K562 (cell line): ENCODE results near the gene LGALS12. TPM values are rescaled to one million over a fixed set of nuclear protein-coding genes. Genes with fewer than 3 reads are reported as not detected.
A peak's percentile ranks its signal among the peaks of the same experiment; 100 is the strongest.

ENCODE experiments used
- ATAC-seq: fragments of 200-7000 bp; cut with Tn5 transposase; 3 replicates; pipeline ENCODE4 v1.9.1; 2020; ENCODE audit warnings: moderate library complexity
- BruUV-seq: library from RNA; stranded (reverse); fragments of 400-500 nt; replicated peaks from 2 replicates; lab custom pipeline; 2021; lab: Mats Ljungman, UMichigan
- CTCF ChIA-PET: fragments of 300-600 bp; formaldehyde crosslinking; extraction: SDS; loops from one replicate; lab custom pipeline; 2021; ENCODE audit warnings: low intra/inter-chr PET ratio; lab: Yijun Ruan, JAX
- POLR2A ChIA-PET: fragments of 300-600, 350-650 bp; sonication (Branson Sonifier 250); formaldehyde crosslinking; extraction: SDS; loops from one replicate; lab custom pipeline; 2021; ENCODE audit warnings: antibody characterized with exemption, inconsistent platforms; lab: Yijun Ruan, JAX
- DNase-seq, 4 experiments: peaks; one replicate each; pipeline versions ENCODE4 v3.0.0 to v3.0.0-alpha.2; 2011 to 2018; ENCODE audit warnings: low spot score in 3 of 4, mixed read lengths in 3 of 4; ENCODE audit errors: extremely low read depth in 1 of 4
- FAIRE-seq: peaks from 2 replicates; lab custom pipeline; 2011; peaks lifted over from hg19 to GRCh38; lab: Jason Lieb, UNC
- H2AFZ ChIP-seq: 2 replicates; pipeline ENCODE4 v1.6.0; 2011; ENCODE audit warnings: low read depth, low read length, control low read depth, inconsistent platforms
- H3K27ac ChIP-seq: fragments of 200-600 bp; 3 replicates; pipeline ENCODE4 v1.8.0; 2011; ENCODE audit warnings: low read depth, mild to moderate bottlenecking, control low read depth, inconsistent platforms, low read length, moderate library complexity, mixed read lengths; ENCODE audit errors: extremely low read depth
- H3K27me3 ChIP-seq, 2 experiments: fragments of 300-600 bp in 1 of 2; 2 replicates in 1 of 2; 3 replicates in 1 of 2; pipeline versions ENCODE4 v1.6.0 to v1.8.0; 2011; ENCODE audit warnings: inconsistent platforms in 2 of 2, low read length in 2 of 2, mild to moderate bottlenecking in 1 of 2, mixed read lengths in 1 of 2, moderate library complexity in 1 of 2; ENCODE audit not compliant: control insufficient read depth in 2 of 2, insufficient read depth in 2 of 2
- H3K36me3 ChIP-seq: fragments of 300-600 bp; 3 replicates; pipeline ENCODE4 v1.8.0; 2011; ENCODE audit warnings: mild to moderate bottlenecking, low read length, inconsistent platforms; ENCODE audit not compliant: control insufficient read depth, insufficient read depth
- H3K4me1 ChIP-seq, 2 experiments: fragments of 200-600 bp in 1 of 2; replicated peaks in 1 of 2; 2 replicates in 1 of 2; 3 replicates in 1 of 2; pipeline versions ENCODE4 v1.5.1 to v1.8.0; 2011; ENCODE audit warnings: inconsistent platforms in 2 of 2, low read length in 2 of 2, mild to moderate bottlenecking in 1 of 2, mixed read lengths in 1 of 2, moderate library complexity in 1 of 2; ENCODE audit not compliant: control insufficient read depth in 2 of 2, insufficient read depth in 2 of 2
- H3K4me2 ChIP-seq: 2 replicates; pipeline ENCODE4 v1.6.1; 2011; ENCODE audit warnings: low read length, control low read depth, inconsistent platforms, mixed read lengths; ENCODE audit not compliant: insufficient read depth
- H3K4me3 ChIP-seq: fragments of 200-600 bp; sonication (generic), shearing (Covaris generic); 2 replicates; pipeline ENCODE4 v1.5.1; 2016; ENCODE audit warnings: control low read depth, inconsistent platforms
- H3K79me2 ChIP-seq: fragments of 200-600 bp; 3 replicates; pipeline ENCODE4 v1.8.0; 2011; ENCODE audit warnings: low read length, inconsistent platforms; ENCODE audit not compliant: control insufficient read depth, insufficient read depth
- H3K9ac ChIP-seq, 2 experiments: 2 replicates each; pipeline versions ENCODE4 v1.6.0 to v1.6.1; 2011; ENCODE audit warnings: low read depth in 2 of 2, low read length in 2 of 2, control low read depth in 1 of 2, inconsistent platforms in 1 of 2, mild to moderate bottlenecking in 1 of 2, mixed read lengths in 1 of 2; ENCODE audit not compliant: insufficient read depth in 1 of 2
- H3K9me1 ChIP-seq: one replicate; pipeline ENCODE4 v1.6.0; 2011; ENCODE audit warnings: inconsistent platforms, mild to moderate bottlenecking, low read length, moderate library complexity; ENCODE audit not compliant: control insufficient read depth, insufficient read depth
- H3K9me3 ChIP-seq: replicated peaks from 2 replicates; pipeline ENCODE4 v1.5.1; 2011; ENCODE audit warnings: low read depth, low read length, inconsistent platforms; ENCODE audit not compliant: control insufficient read depth, insufficient read depth
- H4K20me1 ChIP-seq: replicated peaks from 2 replicates; pipeline ENCODE4 v1.6.1; 2011; ENCODE audit warnings: low read length, inconsistent platforms, mixed read lengths; ENCODE audit not compliant: control insufficient read depth, insufficient read depth
- TRIM24 ChIP-seq, 2 experiments: fragments of 450-650 bp; IDR thresholded peaks; 2 replicates each; pipeline ENCODE4 v1.6.1; 2016
- TRIM28 ChIP-seq: fragments of 450-650 bp; IDR thresholded peaks from 2 replicates; pipeline ENCODE4 v1.6.1; 2017
- YY1 ChIP-seq, 3 experiments: IDR thresholded peaks; 2 replicates each; pipeline ENCODE4 v1.6.1; 2011; ENCODE audit warnings: low read length in 2 of 3, mild to moderate bottlenecking in 2 of 3, moderate library complexity in 2 of 3, borderline replicate concordance in 1 of 3, control low read depth in 1 of 3, low read depth in 1 of 3; ENCODE audit not compliant: insufficient read depth in 3 of 3, insufficient replicate concordance in 2 of 3, control insufficient read depth in 1 of 3, insufficient read length in 1 of 3; ENCODE audit errors: extremely low read depth in 1 of 3
- ZNF280B ChIP-seq: fragments of 250-450 bp; sonication (Bioruptor Pico); IDR thresholded peaks from 2 replicates; pipeline ENCODE4 v1.5.1; 2021; ENCODE audit warnings: mild to moderate bottlenecking
- WGBS: fragments of 100-300 bp; shearing (Covaris generic); methylation state at CpG from one replicate; pipeline ENCODE4 v1.1.6; 2016; ENCODE audit warnings: low coverage, mixed read lengths; ENCODE audit not compliant: insufficient coverage; ENCODE audit errors: missing lambda C conversion rate; 5-methylcytosine and 5-hydroxymethylcytosine counted together
- in situ Hi-C: fragments of 300-500 bp; cut with MboI; formaldehyde crosslinking; loops from 4 replicates; pipeline ENCODE4 v1.15.0; 2018; ENCODE audit warnings: inconsistent platforms, mixed read lengths
- intact Hi-C: fragments of 100-400 bp; cut with micrococcal nuclease; formaldehyde crosslinking; loops from 2 replicates; pipeline ENCODE4 v1.14.2; 2022
- polyA plus RNA-seq, 8 experiments: library from polyadenylated mRNA; depleted of rRNA in 4 of 8; stranded (reverse) in 5 of 8; unstranded in 3 of 8; fragments of >200 nt; fragmentation: Nextera tagmentation in 2 of 8; fragmentation: Illumina TruSeq in 1 of 8; extraction: Ambion mirVana in 2 of 8; extraction: Trizol in 1 of 8; gene quantifications; 2 replicates each; pipeline versions ENCODE4 v1.2.1 to v1.2.3, GENCODE V29; 2011 to 2014; ENCODE audit warnings: inconsistent platforms in 1 of 8, missing spikeins in 1 of 8
- total RNA-seq, 7 experiments: library from RNA; depleted of rRNA in 6 of 7; stranded (reverse); fragments of >200 nt in 6 of 7; fragmentation: Illumina TruSeq in 2 of 7; extraction: Trizol in 2 of 7; gene quantifications; 2 replicates each; pipeline versions ENCODE4 v1.2.1 to v1.2.3, GENCODE V29; 2011 to 2021; ENCODE audit warnings: low replicate concordance in 1 of 7
- TF ChIP-seq, protein P1 (sequence below): fragments of 250-450 bp; sonication (Bioruptor Pico); IDR thresholded peaks from 2 replicates; pipeline ENCODE4 v1.6.1; 2021; ENCODE audit warnings: mild to moderate bottlenecking
- TF ChIP-seq, protein P2 (sequence below), 2 experiments: fragments of 450-650 bp; IDR thresholded peaks; 2 replicates each; pipeline ENCODE4 v1.6.1; 2018; ENCODE audit warnings: mild to moderate bottlenecking in 2 of 2, low read depth in 1 of 2; ENCODE audit not compliant: partially characterized antibody in 2 of 2

The LGALS12 gene
- total and polyA plus RNA-seq, 9 of the 15 experiments (the other 6 are each of a cell fraction or from before 2014, with no cell fraction given) = 0.66 to 8.0 (median 5.0) TPM

DNA sequence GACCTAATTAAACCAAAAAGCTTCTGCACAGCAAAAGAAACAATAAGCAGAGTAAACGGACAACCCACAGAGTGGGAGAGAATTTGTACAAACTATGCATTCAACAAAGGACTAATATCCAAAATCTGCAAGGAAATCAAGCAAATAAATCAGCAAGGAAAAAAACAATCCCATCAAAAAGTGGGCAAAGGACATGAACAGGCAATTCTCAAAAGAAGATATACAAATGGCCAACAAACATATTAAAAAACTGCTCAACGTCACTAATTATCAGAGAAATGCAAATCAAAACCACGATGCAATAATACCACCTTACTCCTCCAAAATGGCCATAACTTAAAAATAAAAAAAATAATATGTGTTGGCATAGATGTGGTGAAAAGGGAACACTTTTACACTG lies 20.1 kb upstream of the LGALS12 start:
- H4K20me1 ChIP-seq = no peaks in the 10 kb centered on the region
- H3K36me3 ChIP-seq = no peaks in the 10 kb centered on the region
- peaks cover 0 to 3% of the 10 kb centered on the region in 2 experiments; a peak in 1 of 5 replicates for H3K4me1 ChIP-seq
- 11% methylated on average over 3 of the region's 3 CpGs for WGBS
- no peak overlapping the region for H3K9ac ChIP-seq
- no peaks in the 10 kb centered on the region for H3K9me1 ChIP-seq
- no peaks in the 10 kb centered on the region for H3K79me2 ChIP-seq
- intact Hi-C loops = no loop called here
- H3K27me3 ChIP-seq = no peaks in the 10 kb centered on the region
- H3K4me2 ChIP-seq = no peak overlapping the region
- TF ChIP-seq TRIM28 (peak; percentile 44; the same call in 1 of the 2 replicates), YY1 (IDR thresholded peaks at IDR 0.05; ENCODE audit: borderline replicate concordance in 1 of 3, control insufficient read depth in 1 of 3, extremely low read depth in 1 of 3, insufficient read depth in 3 of 3, insufficient read length in 1 of 3, insufficient replicate concordance in 2 of 3, low read depth in 1 of 3, low read length in 2 of 3) (no peak), TRIM24 (IDR thresholded peaks at IDR 0.05) (peak in 1 of 2 experiments; percentile 28; a peak in 1 of 4 replicates), ZNF280B (CRISPR knock-in tag) (0 out of 2 replicates have a peak, but pooled peaks have one; percentile 17)
- TF ChIP-seq, protein P1, sequence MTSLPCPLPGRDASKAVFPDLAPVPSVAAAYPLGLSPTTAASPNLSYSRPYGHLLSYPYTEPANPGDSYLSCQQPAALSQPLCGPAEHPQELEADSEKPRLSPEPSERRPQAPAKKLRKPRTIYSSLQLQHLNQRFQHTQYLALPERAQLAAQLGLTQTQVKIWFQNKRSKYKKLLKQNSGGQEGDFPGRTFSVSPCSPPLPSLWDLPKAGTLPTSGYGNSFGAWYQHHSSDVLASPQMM (CRISPR knock-in tag) = no peak
- TF ChIP-seq, protein P2, sequence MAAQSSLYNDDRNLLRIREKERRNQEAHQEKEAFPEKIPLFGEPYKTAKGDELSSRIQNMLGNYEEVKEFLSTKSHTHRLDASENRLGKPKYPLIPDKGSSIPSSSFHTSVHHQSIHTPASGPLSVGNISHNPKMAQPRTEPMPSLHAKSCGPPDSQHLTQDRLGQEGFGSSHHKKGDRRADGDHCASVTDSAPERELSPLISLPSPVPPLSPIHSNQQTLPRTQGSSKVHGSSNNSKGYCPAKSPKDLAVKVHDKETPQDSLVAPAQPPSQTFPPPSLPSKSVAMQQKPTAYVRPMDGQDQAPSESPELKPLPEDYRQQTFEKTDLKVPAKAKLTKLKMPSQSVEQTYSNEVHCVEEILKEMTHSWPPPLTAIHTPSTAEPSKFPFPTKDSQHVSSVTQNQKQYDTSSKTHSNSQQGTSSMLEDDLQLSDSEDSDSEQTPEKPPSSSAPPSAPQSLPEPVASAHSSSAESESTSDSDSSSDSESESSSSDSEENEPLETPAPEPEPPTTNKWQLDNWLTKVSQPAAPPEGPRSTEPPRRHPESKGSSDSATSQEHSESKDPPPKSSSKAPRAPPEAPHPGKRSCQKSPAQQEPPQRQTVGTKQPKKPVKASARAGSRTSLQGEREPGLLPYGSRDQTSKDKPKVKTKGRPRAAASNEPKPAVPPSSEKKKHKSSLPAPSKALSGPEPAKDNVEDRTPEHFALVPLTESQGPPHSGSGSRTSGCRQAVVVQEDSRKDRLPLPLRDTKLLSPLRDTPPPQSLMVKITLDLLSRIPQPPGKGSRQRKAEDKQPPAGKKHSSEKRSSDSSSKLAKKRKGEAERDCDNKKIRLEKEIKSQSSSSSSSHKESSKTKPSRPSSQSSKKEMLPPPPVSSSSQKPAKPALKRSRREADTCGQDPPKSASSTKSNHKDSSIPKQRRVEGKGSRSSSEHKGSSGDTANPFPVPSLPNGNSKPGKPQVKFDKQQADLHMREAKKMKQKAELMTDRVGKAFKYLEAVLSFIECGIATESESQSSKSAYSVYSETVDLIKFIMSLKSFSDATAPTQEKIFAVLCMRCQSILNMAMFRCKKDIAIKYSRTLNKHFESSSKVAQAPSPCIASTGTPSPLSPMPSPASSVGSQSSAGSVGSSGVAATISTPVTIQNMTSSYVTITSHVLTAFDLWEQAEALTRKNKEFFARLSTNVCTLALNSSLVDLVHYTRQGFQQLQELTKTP (IDR thresholded peaks at IDR 0.05; ENCODE audit: low read depth in 1 of 2, partially characterized antibody in 2 of 2) = peak in 1 of 2 experiments; percentile 100
- FAIRE-seq (no peak), DNase-seq (no peak), ATAC-seq (no peak)
- no peak overlapping the region for H3K27ac ChIP-seq
- H2AFZ ChIP-seq = no peak overlapping the region
- ChIA-PET CTCF (no interaction called here), POLR2A (no interaction called here)
- BruUV-seq = no TSS peak
- in situ Hi-C loops = no loop called here
- H3K4me3 ChIP-seq = no peak overlapping the region
- H3K9me3 ChIP-seq = peaks cover 5% of the 10 kb centered on the region; the same call in 1 of the 2 replicates
